ENCODE data around the gene CD9.
A peak's percentile ranks its signal among the peaks of the same experiment; 100 is the strongest.

CD9 gene

GRCh38 chr12:6211421-6211869, 11.2 kb downstream of the CD9 start:
- Histone ChIP-seq H3K27ac (no peak overlapping the region), H3K36me3 (replicated peaks) (no peaks in the 10 kb centered on the region), H3K4me3 (ENCODE audit: low read depth, low read length) (no peak overlapping the region), H3K27me3 (replicated peaks) (no peaks in the 10 kb centered on the region)
- no peak for TF ChIP-seq CTCF (IDR thresholded peaks at IDR 0.05; ENCODE audit: low read depth, low read length, missing control alignments)
- in situ Hi-C loops (cut with HindIII; ENCODE audit: low pct_ligation_motif_present, low sequenced_read_pairs), result no loop called here
- peak; percentile 25 for DNase-seq

GRCh38 chr12:6212086-6212485, 11.9 kb downstream of the CD9 start:
- no peak for DNase-seq
- no peak overlapping the region for H3K4me3 ChIP-seq (ENCODE audit: low read depth, low read length)
- no peak overlapping the region for H3K27ac ChIP-seq
- no peak for TF ChIP-seq CTCF (IDR thresholded peaks at IDR 0.05; ENCODE audit: low read depth, low read length, missing control alignments)
- in situ Hi-C loops (cut with HindIII; ENCODE audit: low pct_ligation_motif_present, low sequenced_read_pairs), result no loop called here
- no peaks in the 10 kb centered on the region for H3K36me3 ChIP-seq (replicated peaks)
- no peaks in the 10 kb centered on the region for H3K27me3 ChIP-seq (replicated peaks)

- TF ChIP-seq CTCF (IDR thresholded peaks at IDR 0.05; ENCODE audit: low read depth, low read length, missing control alignments), result no peak
- no peak overlapping the region for H3K27ac ChIP-seq
- no peak overlapping the region for H3K4me3 ChIP-seq (ENCODE audit: low read depth, low read length)
- DNase-seq, result no peak
- H3K36me3 ChIP-seq (replicated peaks), result no peaks in the 10 kb centered on the region
- no peaks in the 10 kb centered on the region for H3K27me3 ChIP-seq (replicated peaks)
- in situ Hi-C loops (cut with HindIII; ENCODE audit: low pct_ligation_motif_present, low sequenced_read_pairs), result no loop called here
Observed at GRCh38 chr12:6213969-6214368, 13.8 kb downstream of the CD9 start.

GRCh38 chr12:6214633-6215032, 14.4 kb downstream of the CD9 start:
- no peaks in the 10 kb centered on the region for H3K36me3 ChIP-seq (replicated peaks)
- H3K27ac ChIP-seq, result no peak overlapping the region
- no peak for DNase-seq
- H3K4me3 ChIP-seq (ENCODE audit: low read depth, low read length), result no peak overlapping the region
- H3K27me3 ChIP-seq (replicated peaks), result no peaks in the 10 kb centered on the region
- TF ChIP-seq CTCF (IDR thresholded peaks at IDR 0.05; ENCODE audit: low read depth, low read length, missing control alignments), result no peak
- in situ Hi-C loops (cut with HindIII; ENCODE audit: low pct_ligation_motif_present, low sequenced_read_pairs), result no loop called here

- no peak for TF ChIP-seq CTCF (IDR thresholded peaks at IDR 0.05; ENCODE audit: low read depth, low read length, missing control alignments)
- Histone ChIP-seq H3K27ac (no peak overlapping the region), H3K36me3 (replicated peaks) (no peaks in the 10 kb centered on the region), H3K27me3 (replicated peaks) (no peaks in the 10 kb centered on the region), H3K4me3 (ENCODE audit: low read depth, low read length) (no peak overlapping the region)
- no peak for DNase-seq
- in situ Hi-C loops (cut with HindIII; ENCODE audit: low pct_ligation_motif_present, low sequenced_read_pairs), result no loop called here
Observed at GRCh38 chr12:6215120-6215807, 15.1 kb downstream of the CD9 start.

All from brain microvascular endothelial cell (primary cell).